ENCODE data around the gene ERCC2. TPM values are rescaled to one million over a fixed set of nuclear protein-coding genes. Genes with fewer than 3 reads are reported as not detected.
A peak's percentile ranks its signal among the peaks of the same experiment; 100 is the strongest.
"Not testable (repeated sequence)": the region's sequence is repeated elsewhere in the genome, so short reads cannot be mapped to it uniquely, and the experiment has no call there.

ERCC2 gene
- polyA plus RNA-seq (2014; cell fraction: cytosol; rRNA removed) = 12.8 and 18.6 TPM in 2 replicates
- 46.4 and 54.7 TPM in 2 replicates for polyA plus RNA-seq (2014; cell fraction: nucleus; rRNA removed)

DNA sequence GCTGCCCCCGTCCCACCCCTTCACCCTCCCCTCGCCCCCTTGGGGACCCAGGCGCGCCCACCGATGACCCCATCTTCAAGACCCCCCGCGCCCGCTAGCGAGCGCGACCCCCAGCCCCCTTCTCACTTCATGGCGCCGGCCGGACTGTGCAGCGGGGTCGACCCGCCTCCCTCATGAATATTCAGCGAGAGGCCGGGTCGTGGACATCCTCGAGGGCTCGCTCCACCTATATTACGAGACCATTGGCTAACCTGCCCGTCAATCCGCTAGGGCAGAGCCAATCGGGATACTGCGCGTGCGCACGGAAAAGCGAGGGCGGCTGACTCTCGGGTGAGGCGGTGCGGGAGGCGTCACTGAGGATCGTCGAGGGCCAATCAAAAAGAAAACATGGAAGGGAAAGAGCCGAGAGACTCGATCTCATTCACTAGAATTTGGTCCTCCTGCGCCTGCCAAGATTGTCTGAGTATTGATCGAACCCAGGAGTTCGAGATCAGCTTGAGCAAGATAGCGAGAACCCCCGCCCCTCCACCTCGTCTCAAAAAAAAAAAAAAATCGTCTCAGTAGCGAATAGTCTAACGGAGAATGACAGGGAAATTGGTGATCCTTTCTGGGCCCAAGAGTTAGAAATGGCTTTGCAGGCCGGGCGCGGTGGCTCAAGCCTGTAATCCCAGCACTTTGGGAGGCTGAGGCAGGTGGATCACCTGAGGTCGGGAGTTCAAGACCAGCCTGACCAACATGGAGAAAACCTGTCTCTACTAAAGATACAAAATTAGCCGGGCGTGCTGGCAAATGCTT, at the start of gene ERCC2:
TSS of gene ERCC2 (minus strand) at position 164 of the 795 bp plus-strand sequence. CDS start at position 131, 33 bp downstream.
- peak; percentile 98 for DNase-seq (ENCODE audit: low spot score)

GRCh38 chr19:45419895-45420294, 49.5 kb upstream of the ERCC2 start:
- no peak for DNase-seq (ENCODE audit: low spot score)

- no peak for DNase-seq (ENCODE audit: low spot score)
Measured at GRCh38 chr19:45419396-45419795, 49.0 kb upstream of the ERCC2 start.

GRCh38 chr19:45418802-45419201, 48.4 kb upstream of the ERCC2 start:
- no peak for DNase-seq (ENCODE audit: low spot score)

GRCh38 chr19:45417151-45417550, 46.8 kb upstream of the ERCC2 start:
- no peak for DNase-seq (ENCODE audit: low spot score)

DNA sequence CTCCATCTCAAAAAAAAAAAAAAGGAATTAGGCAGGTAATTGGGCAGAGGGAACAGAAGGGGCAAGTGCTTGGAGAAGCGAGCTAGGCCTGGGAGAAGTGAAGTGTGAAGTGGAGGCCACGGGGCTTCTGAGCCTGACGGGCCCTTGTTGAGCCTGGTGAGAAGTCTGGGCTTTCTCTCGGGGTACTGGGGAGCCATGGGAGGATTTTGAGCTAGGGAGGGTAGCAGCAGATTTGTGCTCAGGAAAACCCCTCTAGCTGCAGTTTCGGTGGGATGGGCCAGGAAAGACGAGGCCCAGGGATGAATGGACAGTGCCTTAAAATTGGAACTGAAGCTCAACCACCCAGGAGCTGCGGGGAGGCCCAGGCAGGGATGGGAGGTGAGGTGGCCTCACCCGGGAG, 44.1 kb upstream of the ERCC2 start:
- no peak for DNase-seq (ENCODE audit: low spot score)

GRCh38 chr19:45413497-45413896, 43.1 kb upstream of the ERCC2 start:
- no peak for DNase-seq (ENCODE audit: low spot score)

GRCh38 chr19:45410330-45410729, 40.0 kb upstream of the ERCC2 start:
- not testable (repeated sequence) for DNase-seq (ENCODE audit: low spot score)

DNA sequence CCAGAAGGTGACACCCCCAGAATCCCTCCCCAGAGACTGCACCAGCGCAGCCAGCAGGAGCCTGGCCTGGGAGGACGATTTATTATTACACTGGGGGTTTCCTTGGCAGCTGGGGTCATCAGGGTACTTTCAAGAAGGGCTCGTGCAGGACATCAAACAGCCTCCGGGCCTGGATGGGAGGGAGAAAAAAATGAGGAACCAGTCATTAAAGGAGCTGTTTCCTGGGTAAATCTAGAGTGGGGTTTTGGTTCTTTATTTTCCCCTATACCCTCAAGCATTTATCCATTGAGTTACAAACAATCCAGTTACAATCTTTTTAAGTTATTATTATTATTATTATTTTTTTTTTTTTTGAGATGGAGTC, 39.2 kb upstream of the ERCC2 start:
- no peak for DNase-seq (ENCODE audit: low spot score)

DNA sequence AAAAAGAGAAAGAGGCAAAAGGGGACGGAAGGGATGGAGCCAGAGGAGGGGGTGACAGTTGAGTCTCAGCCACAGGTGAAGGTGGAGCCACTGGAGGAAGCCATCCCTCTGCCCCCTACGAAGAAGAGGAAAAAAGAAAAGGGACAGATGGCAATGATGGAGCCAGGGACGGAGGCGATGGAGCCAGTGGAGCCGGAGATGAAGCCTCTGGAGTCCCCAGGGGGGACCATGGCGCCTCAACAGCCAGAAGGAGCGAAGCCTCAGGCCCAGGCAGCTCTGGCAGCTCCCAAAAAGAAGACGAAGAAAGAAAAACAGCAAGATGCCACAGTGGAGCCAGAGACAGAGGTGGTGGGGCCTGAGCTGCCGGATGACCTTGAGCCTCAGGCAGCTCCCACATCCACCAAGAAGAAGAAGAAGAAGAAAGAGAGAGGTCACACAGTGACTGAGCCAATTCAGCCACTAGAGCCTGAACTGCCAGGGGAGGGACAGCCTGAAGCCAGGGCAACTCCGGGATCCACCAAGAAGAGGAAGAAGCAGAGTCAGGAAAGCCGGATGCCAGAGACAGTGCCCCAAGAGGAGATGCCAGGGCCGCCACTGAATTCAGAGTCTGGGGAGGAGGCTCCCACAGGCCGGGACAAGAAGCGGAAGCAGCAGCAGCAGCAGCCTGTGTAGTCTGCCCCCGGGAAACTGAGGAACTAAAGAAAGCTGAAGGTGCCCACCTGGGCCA, 38.6 kb upstream of the ERCC2 start:
- DNase-seq (ENCODE audit: low spot score) = no peak

GRCh38 chr19:45408121-45408520, 37.7 kb upstream of the ERCC2 start:
- no peak for DNase-seq (ENCODE audit: low spot score)

GRCh38 chr19:45407585-45407984, 37.2 kb upstream of the ERCC2 start:
- not testable (repeated sequence) for DNase-seq (ENCODE audit: low spot score)

DNA sequence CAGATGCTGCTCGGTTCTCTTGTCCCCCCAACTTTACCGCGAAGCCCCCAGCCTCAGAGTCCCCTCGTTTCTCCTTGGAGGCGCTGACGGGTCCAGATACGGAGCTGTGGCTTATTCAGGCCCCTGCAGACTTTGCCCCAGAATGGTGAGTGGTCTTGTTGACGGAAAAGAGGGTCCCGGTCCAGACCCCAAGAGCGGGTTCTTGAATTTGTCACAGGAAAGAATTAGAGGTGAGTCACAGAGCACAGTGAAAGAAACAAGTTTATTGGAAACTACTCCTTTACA, 36.7 kb upstream of the ERCC2 start:
- DNase-seq (ENCODE audit: low spot score) = no peak

- DNase-seq (ENCODE audit: low spot score) = peak; percentile 91
Measured at GRCh38 chr19:45406226-45407090, 36.1 kb upstream of the ERCC2 start, which contains the start of gene POLR1G. POLR1G (plus strand) TSS chr19:45406644; CDS start chr19:45406697, 53 bp downstream.

- peak; percentile 88 for DNase-seq (ENCODE audit: low spot score)
Measured at GRCh38 chr19:45405435-45406225, 35.3 kb upstream of the ERCC2 start.

DNA sequence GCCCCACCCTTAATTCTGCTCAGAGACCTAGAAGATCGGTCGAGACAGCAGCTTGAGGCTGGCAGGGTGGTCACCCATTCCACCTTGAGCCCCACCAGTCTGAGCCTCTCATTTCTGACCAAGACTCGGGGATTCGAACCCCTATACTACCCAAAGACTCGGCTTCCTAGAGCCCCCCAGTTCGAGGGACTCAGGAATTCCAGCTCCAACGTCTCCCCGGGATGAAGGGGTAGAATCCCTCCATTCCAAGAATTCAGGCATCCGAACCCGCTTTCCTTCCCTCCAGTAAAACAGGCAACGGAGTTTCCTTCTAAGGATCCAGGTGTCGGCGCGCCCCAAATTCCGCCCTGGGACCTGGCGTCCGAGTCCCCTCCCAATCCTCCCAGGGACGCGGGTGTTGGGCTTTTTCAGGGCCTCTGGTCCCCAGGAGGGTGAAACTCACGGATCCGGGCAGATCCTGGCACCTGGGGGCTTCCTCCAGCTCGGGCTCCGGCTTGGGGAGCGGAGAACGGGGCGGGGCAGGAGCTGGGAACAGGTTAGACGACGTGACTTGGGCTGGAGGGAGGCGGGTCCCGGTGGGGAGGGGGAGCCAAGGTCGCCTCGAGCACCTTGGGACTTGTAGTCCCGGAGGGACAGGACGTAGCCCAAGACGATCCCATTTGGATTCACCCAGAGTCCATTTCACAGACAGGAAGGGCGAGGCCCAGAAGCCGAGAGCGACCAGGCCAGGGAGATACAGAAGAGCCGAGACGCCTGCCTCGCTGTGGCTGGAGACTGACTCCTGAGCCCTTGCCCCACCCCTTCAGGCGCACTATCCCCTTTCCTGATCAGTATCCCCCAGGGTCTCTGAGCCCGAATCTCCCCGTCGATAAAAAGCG, 34.4 kb upstream of the ERCC2 start, which contains the start of gene PPP1R13L:
TSS of gene PPP1R13L (minus strand) at position 513 of the 878 bp plus-strand sequence. CDS start 6,751 bp downstream, outside the sequence.
- peak; percentile 80 for DNase-seq (ENCODE audit: low spot score)

GRCh38 chr19:45403781-45404556, 33.6 kb upstream of the ERCC2 start:
- DNase-seq (ENCODE audit: low spot score) = peak; percentile 37

DNA sequence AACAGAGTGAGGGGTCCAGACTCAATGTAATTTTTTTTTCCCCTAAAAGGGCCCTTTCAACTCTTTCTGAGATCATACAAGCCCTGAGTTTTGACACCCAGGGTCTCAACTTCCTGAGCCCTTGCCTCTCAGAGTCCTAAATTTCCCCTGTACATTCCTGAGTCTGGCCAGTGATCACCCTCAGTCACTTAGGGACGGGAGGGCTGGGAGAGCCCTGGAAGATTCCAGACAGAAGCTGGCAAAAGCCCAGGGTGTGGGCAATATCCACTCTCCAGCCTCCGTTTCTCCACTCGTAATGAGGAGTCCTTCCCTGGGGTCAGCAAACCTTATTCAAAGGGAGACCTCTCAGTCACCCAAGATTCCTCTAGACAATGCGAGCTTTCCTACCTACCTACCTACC, 32.9 kb upstream of the ERCC2 start:
- no peak for DNase-seq (ENCODE audit: low spot score)
